Spleen (tissue), 11 donors: ENCODE measurements around the gene ZNF618. TPM values are rescaled to one million over a fixed set of nuclear protein-coding genes. Genes with fewer than 3 reads are reported as not detected.
A peak's percentile ranks its signal among the peaks of the same experiment; 100 is the strongest.
"Not testable (repeated sequence)": the region's sequence is repeated elsewhere in the genome, so short reads cannot be mapped to it uniquely, and the experiment has no call there.

Source experiments
- DNase-seq: peaks from one replicate; pipeline ENCODE4 v3.0.0-alpha.2; 2020
- H3K27ac ChIP-seq, 8 donors: fragments of 200-600 bp; sonication (generic) in 7 of 8; 1 replicate in 4 of 8; 2 replicates in 4 of 8; pipeline versions ENCODE4 v1.5.0 to v1.8.0; 2016 to 2021; ENCODE audit warnings: inconsistent platforms in 4 of 8, mild to moderate bottlenecking in 4 of 8, moderate library complexity in 1 of 8
- H3K27me3 ChIP-seq, 7 donors: fragments of 200-600 bp; sonication (generic) in 6 of 7; replicated peaks in 1 of 7; 1 replicate in 4 of 7; 2 replicates in 3 of 7; pipeline versions ENCODE4 v1.5.0 to v1.8.0; 2016 to 2021; ENCODE audit warnings: inconsistent platforms in 3 of 7, mild to moderate bottlenecking in 1 of 7
- H3K36me3 ChIP-seq, 6 donors: fragments of 200-600 bp; sonication (generic) in 5 of 6; 1 replicate in 4 of 6; 2 replicates in 2 of 6; pipeline versions ENCODE4 v1.5.0 to v1.8.0; 2016 to 2021; ENCODE audit warnings: inconsistent platforms in 2 of 6
- H3K4me1 ChIP-seq, 6 donors: fragments of 200-600 bp; sonication (generic) in 5 of 6; 1 replicate in 3 of 6; 2 replicates in 3 of 6; pipeline versions ENCODE4 v1.5.0 to v1.8.0; 2016 to 2021; ENCODE audit warnings: inconsistent platforms in 3 of 6
- H3K4me3 ChIP-seq, 8 donors: fragments of 200-600 bp; sonication (generic) in 7 of 8; 1 replicate in 4 of 8; 2 replicates in 4 of 8; pipeline versions ENCODE4 v1.5.0 to v1.8.0; 2016 to 2021; ENCODE audit warnings: inconsistent platforms in 4 of 8, mild to moderate bottlenecking in 4 of 8, moderate library complexity in 2 of 8
- H3K9me3 ChIP-seq, 8 donors: fragments of 200-600 bp; sonication (generic) in 7 of 8; 1 replicate in 4 of 8; 2 replicates in 4 of 8; pipeline versions ENCODE4 v1.5.0 to v1.8.0; 2016 to 2021; ENCODE audit warnings: inconsistent platforms in 4 of 8
- POLR2A ChIP-seq, 3 donors: fragments of 450-650 bp; IDR thresholded peaks; one replicate each; pipeline ENCODE4 v1.5.1; 2017; ENCODE audit warnings: antibody characterized with exemption in 3 of 3, mild to moderate bottlenecking in 1 of 3
- POLR2AphosphoS5 ChIP-seq, 3 donors: sonication (generic); formaldehyde crosslinking; IDR thresholded peaks; one replicate each; pipeline ENCODE4 v1.5.1; 2017; ENCODE audit warnings: antibody characterized with exemption in 3 of 3
- WGBS, 5 donors: extraction: QIAGEN DNeasy Blood & Tissue Kit in 3 of 5; methylation state at CpG; one replicate each; pipeline versions ENCODE4 v1.1.5 to v1.1.7; 2013 to 2018; 5-methylcytosine and 5-hydroxymethylcytosine counted together
- intact Hi-C: fragments of 100-400 bp; cut with DNase I; formaldehyde crosslinking; loops from one replicate; pipeline ENCODE4 v1.15.0; 2023; ENCODE audit warnings: low total_unique reads
- polyA plus RNA-seq, 3 donors: library from polyadenylated mRNA; stranded (reverse); fragments of 200-250 nt; gene quantifications; one replicate each; pipeline ENCODE4 v1.2.1, GENCODE V29; 2013
- total RNA-seq, 7 donors: library from RNA; depleted of rRNA in 3 of 7; stranded (reverse); fragments of >200 nt in 3 of 7; fragmentation: NEBNext Ultra II Directional in 4 of 7; extraction: Animal tissue kit (Norgen Biotek cat#: 25700) in 4 of 7; gene quantifications; one replicate each; pipeline versions ENCODE4 v1.1.0 to v1.2.1, GENCODE V29; 2016 to 2021
- TF ChIP-seq, protein P1 (sequence below), 11 experiments: fragments of 200-600 bp in 7 of 11; fragments of 450-650 bp in 4 of 11; sonication (generic) in 4 of 11; IDR thresholded peaks in 8 of 11; conservative IDR thresholded peaks in 3 of 11; 1 replicate in 7 of 11; 2 replicates in 4 of 11; pipeline versions ENCODE4 v1.4.0 to v1.8.0; 2016 to 2021; ENCODE audit warnings: antibody characterized with exemption in 11 of 11, inconsistent platforms in 4 of 11, mild to moderate bottlenecking in 1 of 11
- donor health status: healthy with polysubstance abuse.
- donor health status: DM: no; HTN: no; CAD: no; lungs with moderate emphysema.
- donor health status: DM: no; HTN: no; CAD: no.
- donor health status: Bipolar disorder and iron deficiency.
- donor health status: healthy.
- donor health status: DM: no; HTN: no; CAD: no.
- donor health status: DM: yes; HTN: yes; CAD: no.

The ZNF618 gene
- total and polyA plus RNA-seq, 10 donors = 0.58 to 14.8 (median 8.4) TPM

DNA sequence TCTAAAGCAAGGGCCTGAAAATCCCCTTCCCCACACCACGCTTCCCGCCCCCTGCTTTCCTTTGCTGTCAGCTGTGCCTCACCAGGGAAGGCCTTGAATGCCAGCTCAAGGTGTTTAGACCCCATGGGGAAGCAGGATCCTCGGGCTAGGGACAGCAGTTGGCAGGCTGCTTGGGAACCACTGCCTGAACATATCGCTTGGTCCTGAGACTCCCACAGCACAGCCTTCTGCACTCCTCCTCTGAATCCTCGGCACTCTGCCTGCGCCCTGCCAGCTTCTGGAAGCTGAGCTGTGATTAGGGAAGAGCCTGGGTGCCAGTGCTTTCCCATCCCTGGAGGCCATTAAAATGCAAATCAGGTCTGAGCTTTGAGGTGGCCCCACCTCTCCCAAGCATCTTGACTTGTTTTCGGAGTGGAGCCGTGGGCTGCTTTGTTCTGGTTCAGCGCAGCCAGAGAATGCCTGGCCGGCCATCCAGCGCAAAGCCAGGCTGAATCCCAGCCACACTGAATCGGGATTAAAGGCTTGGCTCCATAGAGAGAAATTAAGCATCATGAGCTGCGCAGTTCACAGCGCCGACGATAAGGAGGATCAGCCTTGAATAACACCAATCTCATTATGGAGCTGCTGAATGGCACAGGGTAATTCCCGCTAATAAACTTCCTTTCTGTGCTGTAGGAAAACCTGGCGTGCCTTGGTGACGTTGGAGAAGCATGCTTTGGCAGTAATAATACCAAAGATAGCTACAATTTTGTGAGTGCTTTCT is 162.0 kb downstream of the ZNF618 start:
- TF ChIP-seq POLR2AphosphoS5 (IDR thresholded peaks at IDR 0.05) = no peak
- TF ChIP-seq, protein P1, sequence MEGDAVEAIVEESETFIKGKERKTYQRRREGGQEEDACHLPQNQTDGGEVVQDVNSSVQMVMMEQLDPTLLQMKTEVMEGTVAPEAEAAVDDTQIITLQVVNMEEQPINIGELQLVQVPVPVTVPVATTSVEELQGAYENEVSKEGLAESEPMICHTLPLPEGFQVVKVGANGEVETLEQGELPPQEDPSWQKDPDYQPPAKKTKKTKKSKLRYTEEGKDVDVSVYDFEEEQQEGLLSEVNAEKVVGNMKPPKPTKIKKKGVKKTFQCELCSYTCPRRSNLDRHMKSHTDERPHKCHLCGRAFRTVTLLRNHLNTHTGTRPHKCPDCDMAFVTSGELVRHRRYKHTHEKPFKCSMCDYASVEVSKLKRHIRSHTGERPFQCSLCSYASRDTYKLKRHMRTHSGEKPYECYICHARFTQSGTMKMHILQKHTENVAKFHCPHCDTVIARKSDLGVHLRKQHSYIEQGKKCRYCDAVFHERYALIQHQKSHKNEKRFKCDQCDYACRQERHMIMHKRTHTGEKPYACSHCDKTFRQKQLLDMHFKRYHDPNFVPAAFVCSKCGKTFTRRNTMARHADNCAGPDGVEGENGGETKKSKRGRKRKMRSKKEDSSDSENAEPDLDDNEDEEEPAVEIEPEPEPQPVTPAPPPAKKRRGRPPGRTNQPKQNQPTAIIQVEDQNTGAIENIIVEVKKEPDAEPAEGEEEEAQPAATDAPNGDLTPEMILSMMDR (IDR thresholded peaks at IDR 0.05 in 8 of 11, conservative IDR thresholded peaks at IDR 0.05 in 3 of 11) = no peak
- TF ChIP-seq POLR2A (IDR thresholded peaks at IDR 0.05) = no peak
- Histone ChIP-seq H3K4me1 (peaks cover 0 to 8% (median 0%) of the 10 kb centered on the region in 6 donors), H3K27me3 (no peaks in the 10 kb centered on the region), H3K9me3 (peaks cover 0 to 4% (median 0%) of the 10 kb centered on the region in 8 donors), H3K4me3 (no peak overlapping the region), H3K36me3 (peaks cover 0 to 76% (median 23%) of the 10 kb centered on the region in 6 donors), H3K27ac (no peak overlapping the region)
- intact Hi-C loops = no loop called here
- 86 to 93% (median 90%) methylated on average over 19 of the region's 19 CpGs for WGBS, 5 donors
- peak; percentile 60 for DNase-seq

DNA sequence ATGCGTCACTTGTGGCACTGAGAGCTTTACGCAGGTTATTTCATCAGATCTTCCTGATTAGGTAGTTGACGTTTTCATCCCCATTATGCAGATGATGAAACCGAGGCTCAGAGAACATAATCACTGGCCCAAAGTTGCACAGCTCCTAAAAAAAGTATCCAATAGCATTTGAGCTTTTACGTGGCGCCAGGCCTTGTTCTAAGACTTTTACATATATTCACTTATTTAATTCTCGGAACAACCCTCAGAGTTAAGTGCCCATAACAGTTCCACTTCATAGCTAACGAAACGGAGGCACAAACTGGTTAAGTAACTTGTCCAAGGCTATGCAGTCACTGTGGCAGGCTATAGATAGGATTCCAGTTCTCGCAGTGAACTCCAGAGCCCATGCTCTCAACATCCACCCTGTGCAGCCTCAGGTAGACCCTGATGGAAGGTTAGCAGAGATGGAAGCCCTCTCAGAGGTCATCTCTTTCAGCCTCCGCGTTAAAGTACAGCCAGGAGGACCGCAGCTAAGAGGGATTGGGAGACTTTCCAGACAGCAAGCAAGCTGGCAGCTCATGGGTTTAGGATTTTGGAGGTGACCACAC is 162.7 kb downstream of the ZNF618 start:
- Histone ChIP-seq H3K27ac (no peak overlapping the region), H3K9me3 (peaks cover 0 to 4% (median 0%) of the 10 kb centered on the region in 8 donors), H3K27me3 (no peaks in the 10 kb centered on the region), H3K4me3 (no peak overlapping the region), H3K4me1 (peaks cover 0 to 8% (median 0%) of the 10 kb centered on the region in 6 donors), H3K36me3 (peaks cover 0 to 69% (median 20%) of the 10 kb centered on the region in 6 donors)
- WGBS, 5 donors = 93 to 97% (median 94%) methylated on average over 13 of the region's 13 CpGs
- intact Hi-C loops = no loop called here
- no peak for DNase-seq
- TF ChIP-seq, protein P1 (IDR thresholded peaks at IDR 0.05 in 8 of 11, conservative IDR thresholded peaks at IDR 0.05 in 3 of 11) = no peak
- TF ChIP-seq POLR2AphosphoS5 (IDR thresholded peaks at IDR 0.05) = no peak
- no peak for TF ChIP-seq POLR2A (IDR thresholded peaks at IDR 0.05)

DNA sequence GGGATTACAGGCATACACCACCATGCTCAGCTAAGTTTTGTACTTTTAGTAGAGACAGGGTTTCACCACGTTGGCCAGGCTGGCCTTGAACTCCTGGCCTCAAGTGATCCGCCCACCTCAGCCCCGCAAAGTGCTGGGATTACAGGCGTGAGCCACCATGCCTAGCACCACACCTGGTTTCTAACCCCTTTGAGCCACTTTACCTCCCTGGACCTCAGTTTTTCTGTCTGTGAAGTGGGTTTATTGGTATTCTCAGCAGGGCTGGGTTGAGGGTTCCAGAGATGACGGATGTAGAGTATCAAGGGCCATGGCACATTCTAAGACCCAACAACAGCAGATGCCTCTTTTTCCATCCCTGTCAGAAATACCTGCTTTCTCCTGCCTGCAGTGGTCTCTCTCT is 163.4 kb downstream of the ZNF618 start:
- peaks cover 0 to 8% (median 0%) of the 10 kb centered on the region in 6 donors for H3K4me1 ChIP-seq
- TF ChIP-seq POLR2A (IDR thresholded peaks at IDR 0.05) (no peak), POLR2AphosphoS5 (IDR thresholded peaks at IDR 0.05) (no peak)
- TF ChIP-seq, protein P1 (IDR thresholded peaks at IDR 0.05 in 8 of 11, conservative IDR thresholded peaks at IDR 0.05 in 3 of 11) = no peak
- peaks cover 0 to 4% (median 0%) of the 10 kb centered on the region in 8 donors for H3K9me3 ChIP-seq
- intact Hi-C loops = no loop called here
- WGBS, 5 donors = 83 to 88% (median 86%) methylated on average over 5 of the region's 5 CpGs
- H3K27ac ChIP-seq = no peak overlapping the region
- H3K27me3 ChIP-seq = no peaks in the 10 kb centered on the region
- H3K4me3 ChIP-seq = no peak overlapping the region
- peak; percentile 54 for DNase-seq
- H3K36me3 ChIP-seq = peaks cover 0 to 62% (median 17%) of the 10 kb centered on the region in 6 donors

DNA sequence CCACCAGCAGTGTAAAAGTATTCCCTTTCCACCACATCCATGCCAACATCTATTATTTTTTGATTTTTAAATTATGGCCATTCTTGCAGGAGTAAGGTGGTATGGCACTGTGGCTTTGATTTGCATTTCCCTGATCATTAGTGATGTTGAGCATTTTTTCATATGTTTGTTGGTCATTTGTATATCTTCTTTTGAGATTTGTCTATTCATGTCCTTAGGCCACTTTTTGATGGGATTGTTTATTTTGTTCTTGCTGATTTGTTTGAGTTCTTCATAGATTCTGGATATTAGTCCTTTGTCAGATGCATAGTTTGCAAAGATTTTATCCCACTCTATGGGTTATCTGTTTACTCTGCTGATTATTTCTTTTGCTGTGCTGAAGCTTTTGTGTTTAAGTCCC is 167.6 kb downstream of the ZNF618 start:
- DNase-seq, H3K4me1 ChIP-seq, intact Hi-C loops, H3K27ac ChIP-seq, H3K4me3 ChIP-seq, H3K27me3 ChIP-seq, H3K9me3 ChIP-seq: not testable (repeated sequence)
- peaks cover 0 to 32% (median 9%) of the 10 kb centered on the region in 6 donors for H3K36me3 ChIP-seq
